DND-41 (cell line): ENCODE measurements around the gene ESR2.

Experiments used
- CTCF ChIP-seq: IDR thresholded peaks from 2 replicates; pipeline ENCODE4 v1.5.1; 2012; ENCODE audit warnings: borderline replicate concordance, low read length, moderate library complexity, mild to moderate bottlenecking; ENCODE audit not compliant: poor library complexity, severe bottlenecking; ENCODE audit errors: extremely low read depth
- EZH2 ChIP-seq: IDR thresholded peaks from 3 replicates; pipeline ENCODE4 v1.6.1; 2012; ENCODE audit warnings: borderline replicate concordance, low read depth, mild to moderate bottlenecking, moderate library complexity, low read length, inconsistent platforms; ENCODE audit not compliant: severe bottlenecking

DNA sequence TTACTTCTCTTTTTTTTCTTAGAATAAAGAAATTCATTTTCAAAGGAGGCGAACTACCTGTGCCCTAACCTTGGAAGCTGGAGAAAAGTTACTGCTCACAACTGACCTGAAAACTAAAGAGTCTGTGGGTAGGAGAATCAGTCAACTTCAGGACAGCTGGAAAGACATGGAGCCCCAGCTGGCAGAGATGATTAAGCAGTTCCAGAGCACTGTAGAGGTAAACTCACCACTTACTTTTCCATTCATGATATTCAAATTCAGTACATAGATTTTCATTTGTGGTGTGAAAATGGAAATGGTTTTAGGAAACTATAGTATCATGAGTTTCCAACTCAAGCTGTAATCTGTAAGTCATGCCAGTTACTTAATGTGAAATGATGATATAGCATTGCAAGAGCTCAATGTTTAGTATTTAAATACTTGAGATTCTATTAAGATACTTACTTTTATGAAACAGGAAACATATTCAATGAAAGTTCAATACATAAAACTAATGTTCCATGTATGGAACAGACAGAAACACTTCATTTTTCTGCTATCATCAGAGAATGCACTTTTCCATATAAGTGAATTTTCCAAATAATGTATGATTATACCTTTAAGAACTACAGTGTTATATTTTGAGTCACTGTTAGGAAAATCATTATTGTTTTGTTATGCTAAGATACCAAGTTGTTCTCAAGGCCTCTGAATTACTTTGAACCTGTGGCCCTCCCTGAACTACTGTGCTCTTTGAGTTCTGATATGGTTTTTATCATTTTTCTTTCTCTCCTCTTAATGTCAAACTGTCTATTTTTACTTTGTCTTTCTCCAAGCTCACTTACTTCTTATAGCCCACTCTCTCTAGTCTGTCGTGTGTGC is 119.0 kb downstream of the ESR2 start:
- TF ChIP-seq CTCF: no peak
- no peak for TF ChIP-seq EZH2
